OCI-LY3 (cell line): Measurements from ENCODE around the gene ZNF112.

Experiments used
- CTCF ChIP-seq: fragments of 200-600, 300-600 bp; sonication (generic); IDR thresholded peaks from 2 replicates; pipeline ENCODE4 v1.5.1; 2014; ENCODE audit warnings: antibody characterized with exemption, low read length, low read depth
- EZH2phosphoT487 ChIP-seq: fragments of 200-600 bp; shearing (Covaris generic); IDR thresholded peaks from 2 replicates; pipeline ENCODE4 v1.6.1; 2018; ENCODE audit warnings: antibody characterized with exemption, mixed run types, low read depth

- no peak for TF ChIP-seq CTCF
- no peak for TF ChIP-seq EZH2phosphoT487
These were observed 78.2 kb downstream of the ZNF112 start for GRCh38 chr19:44278181-44278690.
